ENCODE results near the gene WSCD2.

WSCD2 gene

GRCh38 chr12:108109954-108110353 lies 19.1 kb upstream of the WSCD2 start:
- no peak for DNase-seq

- DNase-seq = no peak
These were observed 18.2 kb upstream of the WSCD2 start for GRCh38 chr12:108110844-108111243.

GRCh38 chr12:108112832-108113556 lies 16.1 kb upstream of the WSCD2 start:
- no peak for DNase-seq

- no peak for DNase-seq
These were observed 13.7 kb upstream of the WSCD2 start for GRCh38 chr12:108115123-108116121.

GRCh38 chr12:108116254-108116653 lies 12.8 kb upstream of the WSCD2 start:
- no peak for DNase-seq

- no peak for DNase-seq
These were observed 12.4 kb upstream of the WSCD2 start for GRCh38 chr12:108116699-108117098.

- DNase-seq = no peak
These were observed 11.8 kb upstream of the WSCD2 start for GRCh38 chr12:108117163-108117849.

- DNase-seq = no peak
These were observed 11.2 kb upstream of the WSCD2 start for GRCh38 chr12:108117902-108118301.

GRCh38 chr12:108119126-108119973 lies 9.7 kb upstream of the WSCD2 start:
- no peak for DNase-seq

- no peak for DNase-seq
These were observed 8.9 kb upstream of the WSCD2 start for GRCh38 chr12:108119974-108120862.

GRCh38 chr12:108120863-108121165 lies 8.3 kb upstream of the WSCD2 start:
- DNase-seq = no peak

- no peak for DNase-seq
These were observed 7.8 kb upstream of the WSCD2 start for GRCh38 chr12:108121320-108121719.

GRCh38 chr12:108121728-108122471 lies 7.2 kb upstream of the WSCD2 start:
- no peak for DNase-seq

GRCh38 chr12:108122644-108123043 lies 6.4 kb upstream of the WSCD2 start:
- no peak for DNase-seq

GRCh38 chr12:108123402-108123801 lies 5.7 kb upstream of the WSCD2 start:
- no peak for DNase-seq

GRCh38 chr12:108125073-108125472 lies 4.0 kb upstream of the WSCD2 start:
- DNase-seq = no peak

- DNase-seq = no peak
These were observed 2.9 kb upstream of the WSCD2 start for GRCh38 chr12:108126212-108126611.

GRCh38 chr12:108126990-108127501 lies 2.0 kb upstream of the WSCD2 start:
- no peak for DNase-seq

- no peak for DNase-seq
These were observed 1.4 kb upstream of the WSCD2 start for GRCh38 chr12:108127654-108128053.

- no peak for DNase-seq
These were observed 669 bp upstream of the WSCD2 start for GRCh38 chr12:108128221-108129016.

Data from CD4-positive, alpha-beta T cell treated with Interferon alpha-2 for 1 hour (primary cell).